ENCODE data around the gene APPL2. TPM values are rescaled to one million over a fixed set of nuclear protein-coding genes. Genes with fewer than 3 reads are reported as not detected.
A peak's percentile ranks its signal among the peaks of the same experiment; 100 is the strongest.

Gene APPL2
- polyA plus RNA-seq, 1 donor from 2014 or later = 47.0 TPM

- Histone ChIP-seq H3K27ac (ENCODE audit: low read length) (no peak overlapping the region), H3K79me2 (replicated peaks; ENCODE audit: insufficient read depth, low read length) (peaks cover 53% of the 10 kb centered on the region)
- no peak for TF ChIP-seq TAF1 (IDR thresholded peaks at IDR 0.05; ENCODE audit: low read depth)
- no peak for TF ChIP-seq EZH2 (IDR thresholded peaks at IDR 0.05; ENCODE audit: borderline replicate concordance, insufficient read depth, low read length, poor library complexity, severe bottlenecking)
- TF ChIP-seq MXI1 (conservative IDR thresholded peaks at IDR 0.05; ENCODE audit: poor library complexity, severe bottlenecking) = no peak
- no peak for TF ChIP-seq EP300 (conservative IDR thresholded peaks at IDR 0.05; ENCODE audit: poor library complexity, severe bottlenecking)
- TF ChIP-seq SMC3 (conservative IDR thresholded peaks at IDR 0.05; ENCODE audit: poor library complexity) = no peak
- TF ChIP-seq CTCF (IDR thresholded peaks at IDR 0.05; ENCODE audit: poor library complexity, severe bottlenecking) = no peak
- TF ChIP-seq, protein P1, sequence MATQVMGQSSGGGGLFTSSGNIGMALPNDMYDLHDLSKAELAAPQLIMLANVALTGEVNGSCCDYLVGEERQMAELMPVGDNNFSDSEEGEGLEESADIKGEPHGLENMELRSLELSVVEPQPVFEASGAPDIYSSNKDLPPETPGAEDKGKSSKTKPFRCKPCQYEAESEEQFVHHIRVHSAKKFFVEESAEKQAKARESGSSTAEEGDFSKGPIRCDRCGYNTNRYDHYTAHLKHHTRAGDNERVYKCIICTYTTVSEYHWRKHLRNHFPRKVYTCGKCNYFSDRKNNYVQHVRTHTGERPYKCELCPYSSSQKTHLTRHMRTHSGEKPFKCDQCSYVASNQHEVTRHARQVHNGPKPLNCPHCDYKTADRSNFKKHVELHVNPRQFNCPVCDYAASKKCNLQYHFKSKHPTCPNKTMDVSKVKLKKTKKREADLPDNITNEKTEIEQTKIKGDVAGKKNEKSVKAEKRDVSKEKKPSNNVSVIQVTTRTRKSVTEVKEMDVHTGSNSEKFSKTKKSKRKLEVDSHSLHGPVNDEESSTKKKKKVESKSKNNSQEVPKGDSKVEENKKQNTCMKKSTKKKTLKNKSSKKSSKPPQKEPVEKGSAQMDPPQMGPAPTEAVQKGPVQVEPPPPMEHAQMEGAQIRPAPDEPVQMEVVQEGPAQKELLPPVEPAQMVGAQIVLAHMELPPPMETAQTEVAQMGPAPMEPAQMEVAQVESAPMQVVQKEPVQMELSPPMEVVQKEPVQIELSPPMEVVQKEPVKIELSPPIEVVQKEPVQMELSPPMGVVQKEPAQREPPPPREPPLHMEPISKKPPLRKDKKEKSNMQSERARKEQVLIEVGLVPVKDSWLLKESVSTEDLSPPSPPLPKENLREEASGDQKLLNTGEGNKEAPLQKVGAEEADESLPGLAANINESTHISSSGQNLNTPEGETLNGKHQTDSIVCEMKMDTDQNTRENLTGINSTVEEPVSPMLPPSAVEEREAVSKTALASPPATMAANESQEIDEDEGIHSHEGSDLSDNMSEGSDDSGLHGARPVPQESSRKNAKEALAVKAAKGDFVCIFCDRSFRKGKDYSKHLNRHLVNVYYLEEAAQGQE (IDR thresholded peaks at IDR 0.05; ENCODE audit: borderline replicate concordance) = no peak
- no peak for TF ChIP-seq RAD21 (conservative IDR thresholded peaks at IDR 0.05)
- no peak for TF ChIP-seq POLR2AphosphoS5 (IDR thresholded peaks at IDR 0.05)
Observed at GRCh38 chr12:105233041-105233905, 2.7 kb downstream of the APPL2 start.

GRCh38 chr12:105231396-105231795, 4.6 kb downstream of the APPL2 start:
- no peak overlapping the region for H3K9ac ChIP-seq (ENCODE audit: low read length)
- no peaks in the 10 kb centered on the region for H3K27me3 ChIP-seq (ENCODE audit: insufficient read depth, low read depth, low read length)
- no peak overlapping the region for H3K4me2 ChIP-seq (ENCODE audit: low read length)
- TF ChIP-seq SMC3 (conservative IDR thresholded peaks at IDR 0.05; ENCODE audit: poor library complexity) = no peak
- TF ChIP-seq, protein P1 (IDR thresholded peaks at IDR 0.05; ENCODE audit: borderline replicate concordance) = no peak
- TF ChIP-seq POLR2AphosphoS5 (IDR thresholded peaks at IDR 0.05) = no peak
- TF ChIP-seq TAF1 (IDR thresholded peaks at IDR 0.05; ENCODE audit: low read depth) = no peak
- TF ChIP-seq MXI1 (conservative IDR thresholded peaks at IDR 0.05; ENCODE audit: poor library complexity, severe bottlenecking) = no peak
- no peak for TF ChIP-seq EP300 (conservative IDR thresholded peaks at IDR 0.05; ENCODE audit: poor library complexity, severe bottlenecking)
- no peak for TF ChIP-seq CTCF (IDR thresholded peaks at IDR 0.05; ENCODE audit: poor library complexity, severe bottlenecking)
- no peak for TF ChIP-seq EZH2 (IDR thresholded peaks at IDR 0.05; ENCODE audit: borderline replicate concordance, insufficient read depth, low read length, poor library complexity, severe bottlenecking)
- no peak for TF ChIP-seq RAD21 (conservative IDR thresholded peaks at IDR 0.05)
- no peak overlapping the region for H3K27ac ChIP-seq (ENCODE audit: low read length)
- no peaks in the 10 kb centered on the region for H3F3A ChIP-seq (ENCODE audit: insufficient read depth, low read length, poor library complexity, severe bottlenecking)
- H3K79me2 ChIP-seq (replicated peaks; ENCODE audit: insufficient read depth, low read length) = peaks cover 53% of the 10 kb centered on the region
- no peaks in the 10 kb centered on the region for H4K20me1 ChIP-seq (ENCODE audit: insufficient read depth)
- no peak overlapping the region for H2AFZ ChIP-seq (ENCODE audit: low read depth, low read length)
- no peaks in the 10 kb centered on the region for H3K9me3 ChIP-seq (ENCODE audit: low read length)
- no peak overlapping the region for H3K4me3 ChIP-seq (ENCODE audit: low read length)
- H3K36me3 ChIP-seq (ENCODE audit: insufficient read depth, low read length) = peaks cover 8% of the 10 kb centered on the region
- no peaks in the 10 kb centered on the region for H3K9me2 ChIP-seq (ENCODE audit: insufficient read depth, low read length)

More at GRCh38 chr12:105233041-105233905, 2.7 kb downstream of the APPL2 start:
- H3K9me3 ChIP-seq (ENCODE audit: low read length) = no peaks in the 10 kb centered on the region
- H3K9ac ChIP-seq (ENCODE audit: low read length) = peak overlapping the region; percentile 17
- H4K20me1 ChIP-seq (ENCODE audit: insufficient read depth) = no peaks in the 10 kb centered on the region
- peak overlapping the region; percentile 81 for H3K4me3 ChIP-seq (ENCODE audit: low read length)
- H2AFZ ChIP-seq (ENCODE audit: low read depth, low read length) = no peak overlapping the region
- H3K4me2 ChIP-seq (ENCODE audit: low read length) = peak overlapping the region; percentile 74
- peaks cover 8% of the 10 kb centered on the region for H3K36me3 ChIP-seq (ENCODE audit: insufficient read depth, low read length)
- H3K27me3 ChIP-seq (ENCODE audit: insufficient read depth, low read depth, low read length) = no peaks in the 10 kb centered on the region
- H3K9me2 ChIP-seq (ENCODE audit: insufficient read depth, low read length) = no peaks in the 10 kb centered on the region
- H3F3A ChIP-seq (ENCODE audit: insufficient read depth, low read length, poor library complexity, severe bottlenecking) = no peaks in the 10 kb centered on the region
